ENCODE measurements around the gene CKAP2. TPM values are rescaled to one million over a fixed set of nuclear protein-coding genes. Genes with fewer than 3 reads are reported as not detected.
"Not testable (repeated sequence)": the region's sequence is repeated elsewhere in the genome, so short reads cannot be mapped to it uniquely, and the experiment has no call there.

CKAP2 gene
- total RNA-seq, 1 donor, result 15.9 TPM

DNA sequence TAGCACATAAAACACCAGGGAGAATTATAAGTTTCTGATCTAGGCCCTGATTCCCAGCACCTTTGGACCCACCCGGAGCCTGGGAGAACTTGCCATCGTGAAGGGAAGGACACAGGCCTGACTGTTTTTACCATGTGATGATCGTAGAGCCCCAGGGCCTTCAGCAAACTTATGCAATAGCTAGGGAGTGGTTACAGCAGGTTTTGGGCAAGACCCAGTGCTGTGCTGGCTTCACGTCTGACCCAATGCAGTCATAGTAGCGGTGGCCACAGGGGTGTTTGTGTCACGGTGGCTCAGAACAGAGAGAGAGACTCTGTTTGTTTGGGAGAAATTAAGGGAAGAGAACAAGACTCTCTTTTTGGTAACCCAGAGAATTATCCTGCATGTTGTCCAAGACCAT, 68.0 kb downstream of the CKAP2 start:
- H2AFZ ChIP-seq (ENCODE audit: low read length); H3K4me2 ChIP-seq (ENCODE audit: insufficient read depth, low read length); H3K4me3 ChIP-seq (ENCODE audit: insufficient read depth, low read length): not testable (repeated sequence)

More for the DNA sequence above, 68.0 kb downstream of the CKAP2 start:
- H3K9me3 ChIP-seq (ENCODE audit: low read depth, low read length); H3K27ac ChIP-seq (ENCODE audit: low read depth, low read length); H3K79me2 ChIP-seq (ENCODE audit: insufficient read depth, low read length); H4K20me1 ChIP-seq (ENCODE audit: insufficient read depth, low read length); DNase-seq (ENCODE audit: insufficient read length, low spot score, missing footprints); H3K4me1 ChIP-seq (ENCODE audit: insufficient read depth, low read length); H3K27me3 ChIP-seq (ENCODE audit: insufficient read depth, low read length); H3K36me3 ChIP-seq (ENCODE audit: insufficient read depth, low read length): not testable (repeated sequence)

Other genes starting within 250 kb of the CKAP2 start
- 14.1 and 18.3 TPM in 2 replicates for gene THSD1, start 49.3 kb upstream of the CKAP2 start, total RNA-seq
- gene VPS36, start 4.8 kb upstream of the CKAP2 start, total RNA-seq, result 35.8 and 40.7 TPM in 2 replicates
- 2.9 and 3.6 TPM in 2 replicates for gene HNRNPA1L2, start 187.0 kb downstream of the CKAP2 start, total RNA-seq
- gene SUGT1, start 197.4 kb downstream of the CKAP2 start, total RNA-seq, result 30.4 and 30.9 TPM in 2 replicates

Measured in osteoblast (primary cell).